Measurements from ENCODE around the gene PTPN4. TPM values are rescaled to one million over a fixed set of nuclear protein-coding genes. Genes with fewer than 3 reads are reported as not detected.

PTPN4 gene
- total and polyA plus RNA-seq, 2 of the 13 experiments (the other 11 are each of a cell fraction or from before 2014, with no cell fraction given): 20.3 to 34.6 TPM

- TF ChIP-seq, protein P1, sequence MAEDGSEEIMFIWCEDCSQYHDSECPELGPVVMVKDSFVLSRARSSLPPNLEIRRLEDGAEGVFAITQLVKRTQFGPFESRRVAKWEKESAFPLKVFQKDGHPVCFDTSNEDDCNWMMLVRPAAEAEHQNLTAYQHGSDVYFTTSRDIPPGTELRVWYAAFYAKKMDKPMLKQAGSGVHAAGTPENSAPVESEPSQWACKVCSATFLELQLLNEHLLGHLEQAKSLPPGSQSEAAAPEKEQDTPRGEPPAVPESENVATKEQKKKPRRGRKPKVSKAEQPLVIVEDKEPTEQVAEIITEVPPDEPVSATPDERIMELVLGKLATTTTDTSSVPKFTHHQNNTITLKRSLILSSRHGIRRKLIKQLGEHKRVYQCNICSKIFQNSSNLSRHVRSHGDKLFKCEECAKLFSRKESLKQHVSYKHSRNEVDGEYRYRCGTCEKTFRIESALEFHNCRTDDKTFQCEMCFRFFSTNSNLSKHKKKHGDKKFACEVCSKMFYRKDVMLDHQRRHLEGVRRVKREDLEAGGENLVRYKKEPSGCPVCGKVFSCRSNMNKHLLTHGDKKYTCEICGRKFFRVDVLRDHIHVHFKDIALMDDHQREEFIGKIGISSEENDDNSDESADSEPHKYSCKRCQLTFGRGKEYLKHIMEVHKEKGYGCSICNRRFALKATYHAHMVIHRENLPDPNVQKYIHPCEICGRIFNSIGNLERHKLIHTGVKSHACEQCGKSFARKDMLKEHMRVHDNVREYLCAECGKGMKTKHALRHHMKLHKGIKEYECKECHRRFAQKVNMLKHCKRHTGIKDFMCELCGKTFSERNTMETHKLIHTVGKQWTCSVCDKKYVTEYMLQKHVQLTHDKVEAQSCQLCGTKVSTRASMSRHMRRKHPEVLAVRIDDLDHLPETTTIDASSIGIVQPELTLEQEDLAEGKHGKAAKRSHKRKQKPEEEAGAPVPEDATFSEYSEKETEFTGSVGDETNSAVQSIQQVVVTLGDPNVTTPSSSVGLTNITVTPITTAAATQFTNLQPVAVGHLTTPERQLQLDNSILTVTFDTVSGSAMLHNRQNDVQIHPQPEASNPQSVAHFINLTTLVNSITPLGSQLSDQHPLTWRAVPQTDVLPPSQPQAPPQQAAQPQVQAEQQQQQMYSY (CRISPR knock-in tag; IDR thresholded peaks at IDR 0.05): no peak
- TF ChIP-seq ZNF20 (CRISPR knock-in tag; IDR thresholded peaks at IDR 0.05) (no peak), SETDB1 (CRISPR knock-in tag; IDR thresholded peaks at IDR 0.05; ENCODE audit: borderline replicate concordance) (no peak), FOXK2 (IDR thresholded peaks at IDR 0.05) (no peak), PPARG (CRISPR knock-in tag; conservative IDR thresholded peaks at IDR 0.05) (no peak), SOX13 (IDR thresholded peaks at IDR 0.05) (no peak), SOX13 (CRISPR knock-in tag; conservative IDR thresholded peaks at IDR 0.05 in 1 of 2, IDR thresholded peaks at IDR 0.05 in 1 of 2) (peak in 1 of 2 experiments; percentile 35; a peak in 1 of 4 replicates), ATF7 (IDR thresholded peaks at IDR 0.05) (no peak), ATF7 (CRISPR knock-in tag; IDR thresholded peaks at IDR 0.05) (no peak), WIZ (CRISPR knock-in tag; IDR thresholded peaks at IDR 0.05) (no peak), ZNF121 (CRISPR knock-in tag; IDR thresholded peaks at IDR 0.05) (peak; percentile 97), PRPF4 (IDR thresholded peaks at IDR 0.05; ENCODE audit: low read depth, low read length, poor library complexity, severe bottlenecking) (no peak), ZNF891 (CRISPR knock-in tag; IDR thresholded peaks at IDR 0.05) (no peak), ZNF616 (CRISPR knock-in tag; IDR thresholded peaks at IDR 0.05; ENCODE audit: low read depth) (no peak), ZNF546 (CRISPR knock-in tag; conservative IDR thresholded peaks at IDR 0.05) (no peak), MAFG (CRISPR knock-in tag; IDR thresholded peaks at IDR 0.05) (no peak), FOSL1 (CRISPR knock-in tag; IDR thresholded peaks at IDR 0.05; ENCODE audit: borderline replicate concordance) (no peak), SUZ12 (IDR thresholded peaks at IDR 0.05; ENCODE audit: low read depth, low read length) (no peak), ZNF572 (CRISPR knock-in tag; IDR thresholded peaks at IDR 0.05) (no peak), RXRA (CRISPR knock-in tag; IDR thresholded peaks at IDR 0.05) (peak; percentile 73; the same call in 1 of the 2 replicates), CENPX (CRISPR knock-in tag; IDR thresholded peaks at IDR 0.05) (no peak), SOX5 (CRISPR knock-in tag; IDR thresholded peaks at IDR 0.05; ENCODE audit: borderline replicate concordance) (0 out of 2 replicates have a peak, but pooled peaks have one; percentile 5), ZFYVE20 (CRISPR knock-in tag; IDR thresholded peaks at IDR 0.05; ENCODE audit: borderline replicate concordance, low read depth) (no peak), ETV5 (CRISPR knock-in tag; IDR thresholded peaks at IDR 0.05; ENCODE audit: borderline replicate concordance) (no peak)
- TF ChIP-seq, protein P2, sequence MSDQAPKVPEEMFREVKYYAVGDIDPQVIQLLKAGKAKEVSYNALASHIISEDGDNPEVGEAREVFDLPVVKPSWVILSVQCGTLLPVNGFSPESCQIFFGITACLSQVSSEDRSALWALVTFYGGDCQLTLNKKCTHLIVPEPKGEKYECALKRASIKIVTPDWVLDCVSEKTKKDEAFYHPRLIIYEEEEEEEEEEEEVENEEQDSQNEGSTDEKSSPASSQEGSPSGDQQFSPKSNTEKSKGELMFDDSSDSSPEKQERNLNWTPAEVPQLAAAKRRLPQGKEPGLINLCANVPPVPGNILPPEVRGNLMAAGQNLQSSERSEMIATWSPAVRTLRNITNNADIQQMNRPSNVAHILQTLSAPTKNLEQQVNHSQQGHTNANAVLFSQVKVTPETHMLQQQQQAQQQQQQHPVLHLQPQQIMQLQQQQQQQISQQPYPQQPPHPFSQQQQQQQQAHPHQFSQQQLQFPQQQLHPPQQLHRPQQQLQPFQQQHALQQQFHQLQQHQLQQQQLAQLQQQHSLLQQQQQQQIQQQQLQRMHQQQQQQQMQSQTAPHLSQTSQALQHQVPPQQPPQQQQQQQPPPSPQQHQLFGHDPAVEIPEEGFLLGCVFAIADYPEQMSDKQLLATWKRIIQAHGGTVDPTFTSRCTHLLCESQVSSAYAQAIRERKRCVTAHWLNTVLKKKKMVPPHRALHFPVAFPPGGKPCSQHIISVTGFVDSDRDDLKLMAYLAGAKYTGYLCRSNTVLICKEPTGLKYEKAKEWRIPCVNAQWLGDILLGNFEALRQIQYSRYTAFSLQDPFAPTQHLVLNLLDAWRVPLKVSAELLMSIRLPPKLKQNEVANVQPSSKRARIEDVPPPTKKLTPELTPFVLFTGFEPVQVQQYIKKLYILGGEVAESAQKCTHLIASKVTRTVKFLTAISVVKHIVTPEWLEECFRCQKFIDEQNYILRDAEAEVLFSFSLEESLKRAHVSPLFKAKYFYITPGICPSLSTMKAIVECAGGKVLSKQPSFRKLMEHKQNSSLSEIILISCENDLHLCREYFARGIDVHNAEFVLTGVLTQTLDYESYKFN (CRISPR knock-in tag; conservative IDR thresholded peaks at IDR 0.05): 0 out of 2 replicates have a peak, but pooled peaks have one; percentile 40
- TF ChIP-seq, protein P3, sequence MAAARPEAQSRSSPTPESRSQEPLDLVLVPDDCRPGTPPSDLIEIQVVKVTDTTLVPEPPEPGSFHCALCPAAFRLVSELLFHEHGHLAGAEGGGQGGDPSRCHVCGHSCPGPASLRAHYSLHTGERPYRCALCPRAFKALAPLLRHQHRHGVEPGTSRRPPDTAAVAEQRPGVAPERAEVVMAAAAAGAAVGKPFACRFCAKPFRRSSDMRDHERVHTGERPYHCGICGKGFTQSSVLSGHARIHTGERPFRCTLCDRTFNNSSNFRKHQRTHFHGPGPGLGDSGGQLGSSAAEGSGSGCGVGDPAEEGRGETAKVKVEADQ (CRISPR knock-in tag; IDR thresholded peaks at IDR 0.05; ENCODE audit: borderline replicate concordance): no peak
Measured at GRCh38 chr2:119721904-119722303, 37.8 kb upstream of the PTPN4 start (continued).

Measured in HepG2 (cell line).